Breast epithelium (tissue), 4 donors: ENCODE results near the gene SCAP. TPM values are rescaled to one million over a fixed set of nuclear protein-coding genes. Genes with fewer than 3 reads are reported as not detected.

ENCODE experiments used
- DNase-seq, 2 donors: peaks; one replicate each; pipeline ENCODE4 v3.0.0-alpha.2; 2019; ENCODE audit warnings: low spot score in 2 of 2
- H3K27ac ChIP-seq, 2 donors: fragments of 200-600 bp; sonication (generic) in 1 of 2; one replicate each; pipeline ENCODE4 v1.5.1; 2016 to 2019; ENCODE audit warnings: mild to moderate bottlenecking in 1 of 2
- H3K27me3 ChIP-seq, 2 donors: fragments of 200-600 bp; sonication (generic) in 1 of 2; one replicate each; pipeline versions ENCODE4 v1.5.1 to v1.6.0; 2017 to 2019; ENCODE audit warnings: control low read depth in 1 of 2, mild to moderate bottlenecking in 1 of 2
- H3K36me3 ChIP-seq: fragments of 200-600 bp; one replicate; pipeline ENCODE4 v1.5.1; 2019
- H3K4me1 ChIP-seq, 2 donors: fragments of 200-600 bp; sonication (generic); one replicate each; pipeline ENCODE4 v1.5.1; 2016 to 2019; ENCODE audit warnings: control low read depth in 1 of 2
- H3K4me3 ChIP-seq, 3 donors: fragments of 200-600 bp; sonication (generic); 1 replicate in 2 of 3; 2 replicates in 1 of 3; pipeline ENCODE4 v1.5.1; 2016 to 2019; ENCODE audit warnings: mild to moderate bottlenecking in 3 of 3, moderate library complexity in 2 of 3
- H3K9me3 ChIP-seq, 2 donors: fragments of 200-600 bp; sonication (generic) in 1 of 2; one replicate each; pipeline ENCODE4 v1.5.1; 2016 to 2019; ENCODE audit warnings: control low read depth in 1 of 2
- POLR2A ChIP-seq: fragments of 450-650 bp; IDR thresholded peaks from one replicate; pipeline ENCODE4 v1.6.1; 2016; ENCODE audit warnings: antibody characterized with exemption, mild to moderate bottlenecking, moderate library complexity
- POLR2AphosphoS5 ChIP-seq, 3 donors: sonication (generic); formaldehyde crosslinking; IDR thresholded peaks; one replicate each; pipeline ENCODE4 v1.6.1; 2017; ENCODE audit warnings: antibody characterized with exemption in 3 of 3
- intact Hi-C: fragments of 100-400 bp; cut with DNase I; formaldehyde crosslinking; loops from one replicate; pipeline ENCODE4 v1.15.1; 2023; ENCODE audit warnings: low total_unique reads
- total RNA-seq, 3 donors: library from RNA; depleted of rRNA; stranded (reverse); fragments of >200 nt; gene quantifications; one replicate each; pipeline ENCODE4 v1.1.0, GENCODE V29; 2016
- TF ChIP-seq, protein P1 (sequence below), 3 donors: fragments of 450-650 bp; IDR thresholded peaks; one replicate each; pipeline ENCODE4 v1.5.1; 2016 to 2017; ENCODE audit warnings: antibody characterized with exemption in 3 of 3, mild to moderate bottlenecking in 3 of 3, moderate library complexity in 3 of 3

SCAP gene
- total RNA-seq, 3 donors from 2014 or later = 54.7 to 78.0 (median 72.7) TPM

GRCh38 chr3:47411696-47412452 lies 63.9 kb downstream of the SCAP start:
- Histone ChIP-seq H3K36me3 (peaks cover 18% of the 10 kb centered on the region), H3K9me3 (no peaks in the 10 kb centered on the region), H3K4me3 (no peak overlapping the region), H3K27ac (no peak overlapping the region), H3K4me1 (peaks cover 0 to 6% of the 10 kb centered on the region in 2 donors), H3K27me3 (no peaks in the 10 kb centered on the region)
- DNase-seq = no peak
- intact Hi-C loops = loop anchor here (1.0 kb wide), 1 partner anchor 28 kb away; no protein-coding TSS in a partner anchor
- TF ChIP-seq POLR2AphosphoS5 (IDR thresholded peaks at IDR 0.05) (no peak), POLR2A (no peak)
- TF ChIP-seq, protein P1, sequence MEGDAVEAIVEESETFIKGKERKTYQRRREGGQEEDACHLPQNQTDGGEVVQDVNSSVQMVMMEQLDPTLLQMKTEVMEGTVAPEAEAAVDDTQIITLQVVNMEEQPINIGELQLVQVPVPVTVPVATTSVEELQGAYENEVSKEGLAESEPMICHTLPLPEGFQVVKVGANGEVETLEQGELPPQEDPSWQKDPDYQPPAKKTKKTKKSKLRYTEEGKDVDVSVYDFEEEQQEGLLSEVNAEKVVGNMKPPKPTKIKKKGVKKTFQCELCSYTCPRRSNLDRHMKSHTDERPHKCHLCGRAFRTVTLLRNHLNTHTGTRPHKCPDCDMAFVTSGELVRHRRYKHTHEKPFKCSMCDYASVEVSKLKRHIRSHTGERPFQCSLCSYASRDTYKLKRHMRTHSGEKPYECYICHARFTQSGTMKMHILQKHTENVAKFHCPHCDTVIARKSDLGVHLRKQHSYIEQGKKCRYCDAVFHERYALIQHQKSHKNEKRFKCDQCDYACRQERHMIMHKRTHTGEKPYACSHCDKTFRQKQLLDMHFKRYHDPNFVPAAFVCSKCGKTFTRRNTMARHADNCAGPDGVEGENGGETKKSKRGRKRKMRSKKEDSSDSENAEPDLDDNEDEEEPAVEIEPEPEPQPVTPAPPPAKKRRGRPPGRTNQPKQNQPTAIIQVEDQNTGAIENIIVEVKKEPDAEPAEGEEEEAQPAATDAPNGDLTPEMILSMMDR (IDR thresholded peaks at IDR 0.05) = no peak

DNA sequence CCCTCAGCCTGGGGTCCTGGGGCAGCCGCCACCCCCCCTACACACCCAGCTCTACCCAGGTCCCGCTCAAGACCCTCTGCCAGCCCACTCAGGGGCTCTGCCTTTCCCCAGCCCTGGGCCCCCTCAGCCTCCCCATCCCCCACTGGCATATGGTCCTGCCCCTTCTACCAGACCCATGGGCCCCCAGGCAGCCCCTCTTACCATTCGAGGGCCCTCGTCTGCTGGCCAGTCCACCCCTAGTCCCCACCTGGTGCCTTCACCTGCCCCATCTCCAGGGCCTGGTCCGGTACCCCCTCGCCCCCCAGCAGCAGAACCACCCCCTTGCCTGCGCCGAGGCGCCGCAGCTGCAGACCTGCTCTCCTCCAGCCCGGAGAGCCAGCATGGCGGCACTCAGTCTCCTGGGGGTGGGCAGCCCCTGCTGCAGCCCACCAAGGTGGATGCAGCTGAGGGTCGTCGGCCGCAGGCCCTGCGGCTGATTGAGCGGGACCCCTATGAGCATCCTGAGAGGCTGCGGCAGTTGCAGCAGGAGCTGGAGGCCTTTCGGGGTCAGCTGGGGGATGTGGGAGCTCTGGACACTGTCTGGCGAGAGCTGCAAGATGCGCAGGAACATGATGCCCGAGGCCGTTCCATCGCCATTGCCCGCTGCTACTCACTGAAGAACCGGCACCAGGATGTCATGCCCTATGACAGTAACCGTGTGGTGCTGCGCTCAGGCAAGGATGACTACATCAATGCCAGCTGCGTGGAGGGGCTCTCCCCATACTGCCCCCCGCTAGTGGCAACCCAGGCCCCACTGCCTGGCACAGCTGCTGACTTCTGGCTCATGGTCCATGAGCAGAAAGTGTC lies 64.7 kb downstream of the SCAP start:
- intact Hi-C loops = no loop called here
- Histone ChIP-seq H3K36me3 (peaks cover 18% of the 10 kb centered on the region), H3K4me1 (peaks cover 0 to 6% of the 10 kb centered on the region in 2 donors), H3K27me3 (no peaks in the 10 kb centered on the region), H3K9me3 (no peaks in the 10 kb centered on the region), H3K27ac (no peak overlapping the region), H3K4me3 (no peak overlapping the region)
- no peak for TF ChIP-seq POLR2A
- TF ChIP-seq, protein P1 (IDR thresholded peaks at IDR 0.05) = no peak
- no peak for TF ChIP-seq POLR2AphosphoS5 (IDR thresholded peaks at IDR 0.05)
- DNase-seq = no peak

DNA sequence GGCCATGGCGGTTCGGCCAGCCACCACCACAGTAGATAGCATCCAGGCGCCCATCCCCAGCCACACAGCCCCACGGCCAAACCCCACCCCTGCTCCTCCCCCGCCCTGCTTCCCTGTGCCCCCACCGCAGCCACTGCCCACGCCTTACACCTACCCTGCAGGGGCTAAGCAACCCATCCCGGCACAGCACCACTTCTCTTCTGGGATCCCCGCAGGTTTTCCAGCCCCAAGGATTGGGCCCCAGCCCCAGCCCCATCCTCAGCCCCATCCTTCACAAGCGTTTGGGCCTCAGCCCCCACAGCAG lies 65.4 kb downstream of the SCAP start:
- DNase-seq = no peak
- H3K27me3 ChIP-seq = no peaks in the 10 kb centered on the region
- TF ChIP-seq, protein P1 (IDR thresholded peaks at IDR 0.05) = no peak
- TF ChIP-seq POLR2A = no peak
- no peak for TF ChIP-seq POLR2AphosphoS5 (IDR thresholded peaks at IDR 0.05)
- H3K36me3 ChIP-seq = peaks cover 18% of the 10 kb centered on the region
- no peaks in the 10 kb centered on the region for H3K9me3 ChIP-seq
- peaks cover 0 to 6% of the 10 kb centered on the region in 2 donors for H3K4me1 ChIP-seq
- intact Hi-C loops = no loop called here
- H3K27ac ChIP-seq = no peak overlapping the region
- no peak overlapping the region for H3K4me3 ChIP-seq

GRCh38 chr3:47409688-47410416 lies 65.9 kb downstream of the SCAP start:
- intact Hi-C loops = no loop called here
- Histone ChIP-seq H3K27ac (no peak overlapping the region), H3K9me3 (no peaks in the 10 kb centered on the region), H3K4me3 (no peak overlapping the region), H3K27me3 (no peaks in the 10 kb centered on the region), H3K36me3 (peaks cover 18% of the 10 kb centered on the region), H3K4me1 (peaks cover 0 to 6% of the 10 kb centered on the region in 2 donors)
- no peak for DNase-seq
- TF ChIP-seq POLR2AphosphoS5 (IDR thresholded peaks at IDR 0.05) = no peak
- TF ChIP-seq, protein P1 (IDR thresholded peaks at IDR 0.05) = no peak
- no peak for TF ChIP-seq POLR2A
